ENCODE results near the gene NXPE1.

DNA sequence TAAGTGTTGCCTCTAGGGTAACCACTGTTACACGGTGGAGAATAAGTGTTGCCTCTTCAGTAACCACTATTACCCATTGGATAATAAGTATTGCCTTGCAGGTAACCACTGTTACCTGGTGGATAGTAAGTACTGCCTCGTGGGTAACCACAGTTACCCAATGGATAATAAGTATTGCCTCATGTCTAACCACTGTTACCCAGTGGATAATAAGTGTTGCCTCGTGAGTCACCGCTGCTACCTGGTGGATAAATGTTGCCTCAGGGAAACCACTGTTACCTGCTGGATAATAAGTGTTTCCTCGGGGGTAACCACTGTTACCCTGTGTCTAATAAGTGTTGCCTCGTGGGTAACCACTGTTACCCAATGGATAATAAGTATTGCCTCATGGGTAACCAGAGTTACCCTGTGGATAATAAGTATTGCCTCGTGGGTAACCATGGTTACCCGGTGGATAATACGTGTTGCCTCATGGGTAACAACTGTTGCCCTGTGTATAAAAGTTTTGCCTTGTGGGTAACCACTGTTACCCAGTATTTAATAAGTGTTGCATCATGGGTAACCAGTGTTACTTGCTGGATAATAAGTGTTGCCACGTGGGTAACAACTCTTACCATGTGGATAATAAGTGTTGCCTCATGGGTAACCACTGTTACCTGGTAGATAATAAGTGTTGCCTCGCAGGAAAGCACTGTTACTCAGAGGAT, 48.2 kb upstream of the NXPE1 start:
- no peak for TF ChIP-seq CTCF (conservative IDR thresholded peaks at IDR 0.05; ENCODE audit: low read depth, low read length)
- no peak for TF ChIP-seq EZH2 (IDR thresholded peaks at IDR 0.05; ENCODE audit: borderline replicate concordance, low read depth, low read length, poor library complexity, severe bottlenecking)
